ENCODE measurements around the gene KAT6B.

GRCh38 chr10:74824184-74824899 is 2.1 kb upstream of the KAT6B start:
- TF ChIP-seq, protein P1, sequence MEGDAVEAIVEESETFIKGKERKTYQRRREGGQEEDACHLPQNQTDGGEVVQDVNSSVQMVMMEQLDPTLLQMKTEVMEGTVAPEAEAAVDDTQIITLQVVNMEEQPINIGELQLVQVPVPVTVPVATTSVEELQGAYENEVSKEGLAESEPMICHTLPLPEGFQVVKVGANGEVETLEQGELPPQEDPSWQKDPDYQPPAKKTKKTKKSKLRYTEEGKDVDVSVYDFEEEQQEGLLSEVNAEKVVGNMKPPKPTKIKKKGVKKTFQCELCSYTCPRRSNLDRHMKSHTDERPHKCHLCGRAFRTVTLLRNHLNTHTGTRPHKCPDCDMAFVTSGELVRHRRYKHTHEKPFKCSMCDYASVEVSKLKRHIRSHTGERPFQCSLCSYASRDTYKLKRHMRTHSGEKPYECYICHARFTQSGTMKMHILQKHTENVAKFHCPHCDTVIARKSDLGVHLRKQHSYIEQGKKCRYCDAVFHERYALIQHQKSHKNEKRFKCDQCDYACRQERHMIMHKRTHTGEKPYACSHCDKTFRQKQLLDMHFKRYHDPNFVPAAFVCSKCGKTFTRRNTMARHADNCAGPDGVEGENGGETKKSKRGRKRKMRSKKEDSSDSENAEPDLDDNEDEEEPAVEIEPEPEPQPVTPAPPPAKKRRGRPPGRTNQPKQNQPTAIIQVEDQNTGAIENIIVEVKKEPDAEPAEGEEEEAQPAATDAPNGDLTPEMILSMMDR (conservative IDR thresholded peaks at IDR 0.05 in 1 of 2, IDR thresholded peaks at IDR 0.05 in 1 of 2; ENCODE audit: low read depth in 1 of 2, low read length in 2 of 2) = no peak
- TF ChIP-seq EZH2 (IDR thresholded peaks at IDR 0.05; ENCODE audit: low read length, missing control alignments) = no peak

Data from fibroblast of lung (primary cell).